Nephron (organoid): ENCODE data around the gene WDR44.

Experiments used
- H3K27ac Mint-ChIP-seq, 3 experiments: 2 replicates each; pipeline ENCODE4 v1.8.0; 2020; ENCODE audit warnings: mixed read lengths in 3 of 3, mild to moderate bottlenecking in 2 of 3, moderate library complexity in 1 of 3
- H3K27me3 Mint-ChIP-seq: 2 replicates; pipeline ENCODE4 v1.8.0; 2021; ENCODE audit warnings: low read depth, mild to moderate bottlenecking, moderate library complexity, mixed read lengths
- H3K36me3 Mint-ChIP-seq: 2 replicates; pipeline ENCODE4 v1.8.0; 2020; ENCODE audit warnings: low read depth, mixed read lengths
- H3K4me1 Mint-ChIP-seq: 2 replicates; pipeline ENCODE4 v1.8.0; 2020; ENCODE audit warnings: mixed read lengths
- H3K4me3 Mint-ChIP-seq, 3 experiments: 2 replicates each; pipeline ENCODE4 v1.8.0; 2020; ENCODE audit warnings: mild to moderate bottlenecking in 3 of 3, mixed read lengths in 3 of 3, moderate library complexity in 2 of 3
- H3K9me3 Mint-ChIP-seq: 2 replicates; pipeline ENCODE4 v1.8.0; 2020; ENCODE audit warnings: mixed read lengths
- CTCF ChIP-seq, 3 experiments: fragments of 200-600 bp; sonication (generic); IDR thresholded peaks; one replicate each; pipeline ENCODE4 v1.5.0; 2021; ENCODE audit warnings: antibody characterized with exemption in 3 of 3; ENCODE audit not compliant: unreplicated experiment in 3 of 3

Gene WDR44

GRCh38 chrX:118347736-118348135 lies 1.8 kb downstream of the WDR44 start:
- Mint-ChIP-seq H3K4me1 (peaks cover 42% of the 10 kb centered on the region), H3K9me3 (no peaks in the 10 kb centered on the region)
- no peak for TF ChIP-seq CTCF (IDR thresholded peaks at IDR 0.05; ENCODE audit: unreplicated experiment in 3 of 3)

GRCh38 chrX:118348186-118348810 lies 2.4 kb downstream of the WDR44 start:
- peaks cover 48% of the 10 kb centered on the region for H3K4me1 Mint-ChIP-seq
- H3K27ac Mint-ChIP-seq: peak overlapping the region; percentile 96 to 100 (median 97)
- H3K36me3 Mint-ChIP-seq: no peaks in the 10 kb centered on the region
- no peaks in the 10 kb centered on the region for H3K9me3 Mint-ChIP-seq
- TF ChIP-seq CTCF (IDR thresholded peaks at IDR 0.05; ENCODE audit: unreplicated experiment in 3 of 3): no peak
- peak overlapping the region; percentile 97 to 100 (median 99) for H3K4me3 Mint-ChIP-seq
- no peaks in the 10 kb centered on the region for H3K27me3 Mint-ChIP-seq

More at GRCh38 chrX:118347736-118348135, 1.8 kb downstream of the WDR44 start:
- Mint-ChIP-seq H3K4me3 (peak overlapping the region; percentile 97 to 100 (median 99)), H3K36me3 (no peaks in the 10 kb centered on the region), H3K27me3 (no peaks in the 10 kb centered on the region), H3K27ac (peak overlapping the region; percentile 96 to 100 (median 97))

DNA sequence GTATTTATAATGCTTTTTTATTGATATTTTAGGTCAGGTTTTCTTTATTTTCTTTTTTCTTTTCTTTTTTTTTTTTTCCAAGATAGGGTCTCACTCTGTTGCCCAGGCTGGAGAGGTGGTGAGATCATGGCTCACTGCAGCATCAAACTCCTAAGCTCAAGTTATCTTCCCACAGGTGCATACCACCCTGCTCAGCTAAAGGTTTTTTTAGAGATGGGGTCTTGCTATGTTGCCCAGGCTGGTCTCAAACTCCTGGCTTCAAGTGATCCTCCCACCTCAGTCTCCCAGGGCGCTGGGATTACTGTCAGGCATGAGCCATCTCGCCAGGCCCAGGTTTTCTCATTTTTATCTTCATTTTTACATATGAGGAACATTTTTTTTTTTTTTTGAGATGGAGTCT lies 3.3 kb downstream of the WDR44 start:
- TF ChIP-seq CTCF (IDR thresholded peaks at IDR 0.05; ENCODE audit: unreplicated experiment in 3 of 3): no peak
- Mint-ChIP-seq H3K36me3 (no peaks in the 10 kb centered on the region), H3K4me3 (peak overlapping the region; percentile 97 to 100 (median 99)), H3K27me3 (no peaks in the 10 kb centered on the region), H3K9me3 (no peaks in the 10 kb centered on the region), H3K27ac (peak overlapping the region in 1 of 3 experiments; percentile 96), H3K4me1 (peaks cover 51% of the 10 kb centered on the region)

- H3K27me3 Mint-ChIP-seq: no peaks in the 10 kb centered on the region
- no peaks in the 10 kb centered on the region for H3K9me3 Mint-ChIP-seq
- H3K36me3 Mint-ChIP-seq: no peaks in the 10 kb centered on the region
- no peak for TF ChIP-seq CTCF (IDR thresholded peaks at IDR 0.05; ENCODE audit: unreplicated experiment in 3 of 3)
- H3K4me3 Mint-ChIP-seq: peak overlapping the region in 2 of 3 experiments; percentile 51 to 71
- H3K4me1 Mint-ChIP-seq: peaks cover 53% of the 10 kb centered on the region
- H3K27ac Mint-ChIP-seq: peak overlapping the region in 1 of 3 experiments; percentile 77
Observed at GRCh38 chrX:118350221-118350620, 4.3 kb downstream of the WDR44 start.

- Mint-ChIP-seq H3K9me3 (no peaks in the 10 kb centered on the region), H3K36me3 (no peaks in the 10 kb centered on the region), H3K4me1 (peaks cover 53% of the 10 kb centered on the region), H3K27ac (no peak overlapping the region), H3K27me3 (no peaks in the 10 kb centered on the region), H3K4me3 (peak overlapping the region in 2 of 3 experiments; percentile 51 to 71)
- TF ChIP-seq CTCF (IDR thresholded peaks at IDR 0.05; ENCODE audit: unreplicated experiment in 3 of 3): no peak
Observed at GRCh38 chrX:118350706-118351105, 4.8 kb downstream of the WDR44 start.

DNA sequence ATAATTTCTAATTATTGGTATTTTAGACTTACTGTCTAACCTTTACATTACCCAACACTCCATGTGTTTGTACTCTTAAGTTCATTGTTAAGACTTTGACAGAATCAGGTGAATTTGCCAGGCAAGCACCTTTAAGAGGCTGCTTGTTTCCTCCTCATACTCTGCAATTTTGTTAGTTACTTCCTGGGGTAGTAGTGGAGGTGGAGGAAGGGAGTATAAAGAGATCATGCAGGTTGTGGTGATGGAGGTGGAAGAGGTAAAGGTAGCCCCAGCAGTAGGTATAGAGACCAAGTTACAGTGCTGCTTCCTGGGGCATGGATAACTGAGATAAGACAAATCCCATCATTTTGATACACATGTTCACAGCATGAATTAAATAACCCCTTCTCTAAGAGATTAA lies 6.7 kb downstream of the WDR44 start:
- peaks cover 52% of the 10 kb centered on the region for H3K4me1 Mint-ChIP-seq
- H3K36me3 Mint-ChIP-seq: no peaks in the 10 kb centered on the region
- H3K4me3 Mint-ChIP-seq: no peak overlapping the region
- H3K27ac Mint-ChIP-seq: no peak overlapping the region
- TF ChIP-seq CTCF (IDR thresholded peaks at IDR 0.05; ENCODE audit: unreplicated experiment in 3 of 3): no peak
- no peaks in the 10 kb centered on the region for H3K9me3 Mint-ChIP-seq
- no peaks in the 10 kb centered on the region for H3K27me3 Mint-ChIP-seq
